ENCODE data around the gene OR5M3. TPM values are rescaled to one million over a fixed set of nuclear protein-coding genes. Genes with fewer than 3 reads are reported as not detected.

Gene OR5M3
- not detected in 2 replicates for total RNA-seq (2014; rRNA removed; shearing (Covaris generic); ENCODE audit: low replicate concordance)

DNA sequence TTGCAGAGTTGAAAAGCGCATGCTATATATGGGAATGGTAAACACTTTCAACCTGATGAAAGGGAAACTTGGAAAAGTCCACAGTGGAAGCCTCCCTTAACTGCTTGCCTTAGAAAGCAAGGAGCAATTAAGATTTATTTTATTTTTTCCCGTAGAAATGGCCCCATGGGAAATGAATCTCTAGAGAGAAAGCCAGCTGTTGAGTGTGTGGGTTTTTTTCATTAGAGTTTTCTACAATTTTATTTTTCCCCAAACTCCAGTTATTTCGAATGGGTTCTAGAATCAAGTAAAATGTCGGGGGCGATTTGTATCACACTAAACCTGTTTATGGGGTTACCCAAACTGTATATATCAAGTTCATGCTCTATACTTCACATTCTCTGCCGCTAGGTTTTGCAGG lies at the start of gene OR5M3:
Gene OR5M3 (minus strand): TSS at position 101 of the 400 bp plus-strand sequence. CDS start 2,855 bp downstream, outside the sequence.
- no peak for DNase-seq (ENCODE audit: low read depth)
- in situ Hi-C loops (cut with HindIII; ENCODE audit: low pct_unique_long_range_greater_than_20kb, low sequenced_read_pairs) = no loop called here

DNA sequence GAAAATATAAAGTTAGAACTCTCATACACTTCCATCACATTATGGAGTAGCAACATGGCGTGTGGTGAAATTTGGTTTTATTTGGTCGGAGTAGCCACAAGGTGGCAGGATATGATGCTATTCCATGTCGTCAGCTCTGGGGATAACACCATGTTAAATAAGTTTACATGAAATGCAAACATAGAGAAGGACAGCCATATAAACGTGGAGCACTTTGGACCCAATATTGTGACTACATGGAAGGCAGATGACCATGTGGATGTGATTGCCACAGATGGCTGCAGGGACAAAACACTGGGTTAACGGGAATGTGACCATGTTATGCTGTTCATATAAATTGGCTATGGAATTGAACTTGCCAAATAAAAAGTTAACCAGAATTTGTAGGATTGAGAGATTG lies 48.9 kb upstream of the OR5M3 start:
- in situ Hi-C loops (cut with HindIII; ENCODE audit: low pct_unique_long_range_greater_than_20kb, low sequenced_read_pairs) = no loop called here
- no peak for DNase-seq (ENCODE audit: low read depth)

- in situ Hi-C loops (cut with HindIII; ENCODE audit: low pct_unique_long_range_greater_than_20kb, low sequenced_read_pairs) = no loop called here
- DNase-seq (ENCODE audit: low read depth) = no peak
Measured at GRCh38 chr11:56513280-56513679, 40.1 kb upstream of the OR5M3 start.

DNA sequence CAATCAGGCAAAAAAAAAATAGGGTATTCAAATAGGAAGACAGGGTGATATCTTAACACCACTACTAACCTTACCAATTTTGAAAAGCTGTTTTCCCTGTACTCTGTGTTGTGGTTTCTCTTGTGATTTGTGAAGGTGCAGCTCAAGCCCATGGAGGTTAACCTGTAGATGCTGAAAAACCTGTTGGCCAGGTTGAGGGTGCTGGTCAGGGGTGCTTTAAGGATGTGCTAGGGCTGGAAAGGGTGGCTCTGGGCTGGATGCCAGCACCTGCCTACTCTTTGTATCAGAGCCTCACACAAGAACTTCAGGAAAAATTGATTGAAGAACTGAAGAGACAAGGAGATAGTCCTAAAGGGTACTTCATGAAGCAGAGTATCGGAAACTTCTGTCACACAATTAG lies 36.3 kb upstream of the OR5M3 start:
- in situ Hi-C loops (cut with HindIII; ENCODE audit: low pct_unique_long_range_greater_than_20kb, low sequenced_read_pairs) = no loop called here

GRCh38 chr11:56497010-56497409 lies 23.9 kb upstream of the OR5M3 start:
- in situ Hi-C loops (cut with HindIII; ENCODE audit: low pct_unique_long_range_greater_than_20kb, low sequenced_read_pairs) = no loop called here
- no peak for DNase-seq (ENCODE audit: low read depth)

More for the DNA sequence above, 36.3 kb upstream of the OR5M3 start:
- no peak for DNase-seq (ENCODE audit: low read depth)

- in situ Hi-C loops (cut with HindIII; ENCODE audit: low pct_unique_long_range_greater_than_20kb, low sequenced_read_pairs) = no loop called here
- DNase-seq (ENCODE audit: low read depth) = no peak
Measured at GRCh38 chr11:56495117-56495516, 22.0 kb upstream of the OR5M3 start.

GRCh38 chr11:56491270-56491669 lies 18.1 kb upstream of the OR5M3 start, which contains the start of gene OR5M8:
Gene OR5M8 (minus strand): TSS chr11:56491370. CDS start chr11:56491370, 0 bp downstream.
- no peak for DNase-seq (ENCODE audit: low read depth)
- in situ Hi-C loops (cut with HindIII; ENCODE audit: low pct_unique_long_range_greater_than_20kb, low sequenced_read_pairs) = no loop called here

- no peak for DNase-seq (ENCODE audit: low read depth)
- in situ Hi-C loops (cut with HindIII; ENCODE audit: low pct_unique_long_range_greater_than_20kb, low sequenced_read_pairs) = no loop called here
Measured at GRCh38 chr11:56486801-56487200, 13.6 kb upstream of the OR5M3 start.

- in situ Hi-C loops (cut with HindIII; ENCODE audit: low pct_unique_long_range_greater_than_20kb, low sequenced_read_pairs) = no loop called here
- DNase-seq (ENCODE audit: low read depth) = no peak
Measured at GRCh38 chr11:56474729-56475235, 1.6 kb upstream of the OR5M3 start.

DNA sequence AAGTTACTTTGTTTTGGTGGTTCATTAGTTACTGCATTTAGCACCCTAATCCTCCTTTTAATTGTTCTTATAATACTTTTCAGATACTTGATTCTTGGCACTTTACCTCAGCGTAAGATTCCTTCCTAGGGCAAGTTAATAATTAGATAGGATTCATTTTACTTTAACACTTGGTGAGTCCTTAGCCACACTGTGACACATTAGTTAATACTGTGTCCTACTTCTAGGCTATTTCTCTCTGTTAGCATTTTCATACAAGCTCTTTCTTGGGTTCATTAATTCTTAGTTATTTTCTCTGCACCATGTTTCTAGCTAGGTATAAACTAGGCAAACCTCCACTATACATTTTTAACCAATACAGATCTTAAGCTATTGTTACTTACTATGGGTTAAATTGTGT lies 16.1 kb downstream of the OR5M3 start:
- in situ Hi-C loops (cut with HindIII; ENCODE audit: low pct_unique_long_range_greater_than_20kb, low sequenced_read_pairs) = no loop called here
- no peak for DNase-seq (ENCODE audit: low read depth)

DNA sequence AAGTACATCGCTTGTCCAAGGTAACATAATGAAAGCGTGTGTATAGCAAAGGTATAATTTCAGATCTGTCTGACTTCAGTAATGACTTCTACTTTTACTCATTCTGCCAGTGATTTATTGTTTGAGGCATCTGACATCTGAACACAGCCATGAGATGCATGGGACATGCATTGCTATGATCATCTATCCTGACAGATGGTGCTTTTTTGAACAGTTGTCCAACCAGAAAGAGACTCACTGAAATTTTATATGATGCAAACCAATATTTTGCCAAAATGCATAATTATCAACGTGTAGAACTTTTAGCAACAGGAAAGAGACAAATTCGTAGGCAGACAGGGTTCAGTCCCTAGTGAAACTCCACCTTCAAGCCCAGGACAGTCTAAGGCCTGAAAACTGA lies 19.6 kb downstream of the OR5M3 start:
- DNase-seq (ENCODE audit: low read depth) = no peak
- in situ Hi-C loops (cut with HindIII; ENCODE audit: low pct_unique_long_range_greater_than_20kb, low sequenced_read_pairs) = no loop called here

Other genes starting within 250 kb of the OR5M3 start
- not detected in 2 replicates for gene OR5T2, start 239.1 kb downstream of the OR5M3 start, total RNA-seq (2014; rRNA removed; shearing (Covaris generic); ENCODE audit: low replicate concordance)
- not detected in 2 replicates for gene OR5T3, start 221.1 kb downstream of the OR5M3 start, total RNA-seq (2014; rRNA removed; shearing (Covaris generic); ENCODE audit: low replicate concordance)
- gene OR5T1, start 199.2 kb downstream of the OR5M3 start, total RNA-seq (2014; rRNA removed; shearing (Covaris generic); ENCODE audit: low replicate concordance) = not detected in 2 replicates
- not detected in 2 replicates for gene OR8H1, start 181.1 kb downstream of the OR5M3 start, total RNA-seq (2014; rRNA removed; shearing (Covaris generic); ENCODE audit: low replicate concordance)
- not detected in 2 replicates for gene OR8K3, start 158.2 kb downstream of the OR5M3 start, total RNA-seq (2014; rRNA removed; shearing (Covaris generic); ENCODE audit: low replicate concordance)
- gene OR8K1, start 127.3 kb downstream of the OR5M3 start, total RNA-seq (2014; rRNA removed; shearing (Covaris generic); ENCODE audit: low replicate concordance) = not detected in 2 replicates
- gene OR8J1, start 119.1 kb downstream of the OR5M3 start, total RNA-seq (2014; rRNA removed; shearing (Covaris generic); ENCODE audit: low replicate concordance) = not detected in 2 replicates
- gene OR8U1, start 97.7 kb downstream of the OR5M3 start, total RNA-seq (2014; rRNA removed; shearing (Covaris generic); ENCODE audit: low replicate concordance) = not detected in 2 replicates
- not detected in 2 replicates for gene OR5AL1, start 60.7 kb downstream of the OR5M3 start, total RNA-seq (2014; rRNA removed; shearing (Covaris generic); ENCODE audit: low replicate concordance)
- gene OR5M8, start 18.0 kb upstream of the OR5M3 start, total RNA-seq (2014; rRNA removed; shearing (Covaris generic); ENCODE audit: low replicate concordance) = not detected in 2 replicates
- not detected in 2 replicates for gene OR5M11, start 69.9 kb upstream of the OR5M3 start, total RNA-seq (2014; rRNA removed; shearing (Covaris generic); ENCODE audit: low replicate concordance)
- not detected in 2 replicates for gene OR5M10, start 104.4 kb upstream of the OR5M3 start, total RNA-seq (2014; rRNA removed; shearing (Covaris generic); ENCODE audit: low replicate concordance)
- not detected in 2 replicates for gene OR5M1, start 141.5 kb upstream of the OR5M3 start, total RNA-seq (2014; rRNA removed; shearing (Covaris generic); ENCODE audit: low replicate concordance)
- not detected in 2 replicates for gene OR5AP2, start 169.1 kb upstream of the OR5M3 start, total RNA-seq (2014; rRNA removed; shearing (Covaris generic); ENCODE audit: low replicate concordance)
- not detected in 2 replicates for gene OR5AR1, start 190.3 kb upstream of the OR5M3 start, total RNA-seq (2014; rRNA removed; shearing (Covaris generic); ENCODE audit: low replicate concordance)
- not detected in 2 replicates for gene OR9G1, start 225.7 kb upstream of the OR5M3 start, total RNA-seq (2014; rRNA removed; shearing (Covaris generic); ENCODE audit: low replicate concordance)